GM19452 (cell line): ENCODE data around the gene WASF1.

Source experiments
- ATAC-seq: cut with Tn5 transposase; IDR thresholded peaks from one replicate; pipeline ENCODE4 v1.9.1; 2021; ENCODE audit not compliant: unreplicated experiment

WASF1 gene

GRCh38 chr6:110179406-110180227 lies at the start of gene WASF1:
Gene WASF1 (minus strand): TSS chr6:110179670. CDS start chr6:110127601, 52,069 bp downstream.
- ATAC-seq, result peak; percentile 85

DNA sequence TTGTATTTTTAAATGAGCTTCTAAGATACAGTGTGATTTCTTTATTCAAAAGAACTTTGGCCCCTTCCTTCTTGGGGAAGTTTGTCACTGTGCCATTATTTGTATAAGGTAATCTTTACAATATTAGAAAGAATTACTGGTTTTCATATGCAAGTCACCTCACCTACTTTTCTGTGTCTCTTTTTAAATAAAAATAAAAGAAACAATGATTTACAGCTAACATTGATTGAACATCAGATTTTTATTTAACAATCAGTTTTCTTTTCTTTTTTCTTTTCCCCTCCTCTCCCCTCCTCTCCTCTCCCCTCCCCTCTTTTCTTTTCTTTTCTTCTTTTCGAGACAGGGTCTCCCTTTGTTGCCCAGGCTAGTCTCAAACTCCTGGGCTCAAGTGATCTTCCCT lies 46.8 kb upstream of the WASF1 start:
- ATAC-seq, result no peak

GRCh38 chr6:110221738-110222137 lies 42.3 kb upstream of the WASF1 start:
- ATAC-seq, result no peak

DNA sequence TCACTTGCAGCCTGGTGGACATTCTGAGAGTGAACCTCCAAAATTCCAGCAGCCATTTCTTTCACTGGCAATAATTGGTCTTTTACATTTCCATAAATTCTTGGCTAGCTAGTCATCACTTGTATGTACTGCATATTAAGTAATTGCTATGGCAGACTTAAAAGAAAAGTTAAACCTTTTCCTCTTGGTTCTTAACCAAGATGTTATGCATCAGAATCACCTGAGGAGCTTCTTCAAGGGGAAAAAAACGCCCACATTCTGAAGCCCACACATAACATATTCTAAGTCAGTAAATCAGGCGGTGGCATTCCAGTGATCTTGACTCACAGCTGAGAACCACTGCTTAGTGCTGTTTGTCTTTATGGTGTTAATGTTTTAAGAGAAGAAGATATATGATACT lies 37.8 kb upstream of the WASF1 start:
- no peak for ATAC-seq

GRCh38 chr6:110216140-110216539 lies 36.7 kb upstream of the WASF1 start:
- ATAC-seq, result no peak

DNA sequence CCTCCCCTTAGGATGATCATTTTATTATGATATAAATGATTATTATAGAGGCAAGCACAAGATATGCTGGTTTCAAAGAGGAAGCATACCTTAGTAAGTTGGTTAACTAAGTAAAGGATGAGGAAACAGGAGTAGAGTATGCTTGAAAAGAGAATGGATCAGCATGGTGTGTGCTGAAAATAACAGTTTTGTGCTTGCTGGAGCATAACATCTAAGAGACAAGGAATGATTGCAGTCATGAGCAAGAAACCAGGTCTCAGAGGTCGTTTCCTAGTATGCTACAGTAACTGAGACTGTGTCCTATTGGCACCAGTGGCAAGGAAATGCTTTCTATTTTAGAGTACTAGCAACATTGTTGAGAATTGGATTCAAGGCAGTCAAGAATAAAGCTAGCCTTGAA lies 34.9 kb upstream of the WASF1 start:
- no peak for ATAC-seq

DNA sequence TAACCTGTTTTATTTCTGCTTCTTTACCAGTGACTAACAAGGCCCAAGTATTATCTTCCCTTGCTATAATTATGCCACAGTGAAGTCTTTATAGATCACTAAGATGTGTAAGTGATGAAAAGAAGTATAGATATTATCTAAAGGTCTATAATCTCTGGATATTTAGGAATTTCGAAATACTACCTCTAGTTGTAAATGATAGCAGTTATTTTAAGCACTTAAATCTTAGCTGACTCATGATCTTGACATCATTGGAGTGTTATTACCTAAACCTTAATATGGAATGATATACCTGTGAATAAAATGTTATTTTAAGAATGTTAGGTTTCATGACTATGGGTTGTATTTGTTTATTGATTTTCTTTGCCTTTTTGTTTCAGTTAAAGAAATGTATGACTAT lies 32.3 kb upstream of the WASF1 start:
- ATAC-seq, result no peak

- ATAC-seq, result no peak
Measured at GRCh38 chr6:110207652-110208051, 28.2 kb upstream of the WASF1 start.

DNA sequence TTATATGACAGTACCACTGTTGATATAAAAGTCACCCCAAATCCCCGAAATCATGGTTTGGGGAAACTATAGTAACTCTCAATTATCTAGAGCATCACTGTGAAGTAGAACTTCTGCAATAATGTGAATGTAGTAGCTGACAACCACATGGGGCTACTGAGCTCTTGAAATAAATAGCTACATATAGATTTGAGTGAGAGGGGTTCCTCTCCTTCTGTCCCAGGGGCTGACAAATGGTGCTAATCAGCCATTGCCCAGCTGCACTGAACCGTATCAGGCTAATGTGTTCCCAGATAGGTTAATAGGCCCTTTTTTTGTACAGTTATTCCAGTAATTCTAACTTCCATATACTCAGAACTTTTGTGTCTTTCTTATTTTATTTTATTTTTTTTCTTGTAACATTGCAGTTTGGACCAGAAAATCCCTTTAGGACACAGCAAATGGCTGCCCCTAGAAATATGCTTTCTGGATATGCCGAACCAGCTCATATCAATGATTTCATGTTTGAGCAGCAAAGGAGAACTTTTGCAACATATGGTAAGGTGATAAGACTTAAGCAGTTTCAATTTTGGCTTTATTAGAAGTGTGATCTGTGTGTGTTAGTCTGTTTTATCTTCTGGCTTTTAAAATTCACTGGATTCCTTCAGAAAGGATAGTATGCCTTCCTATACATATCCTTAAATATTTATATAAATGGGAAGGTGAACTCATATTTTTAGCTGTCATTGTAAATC lies 21.8 kb upstream of the WASF1 start:
- ATAC-seq, result no peak

GRCh38 chr6:110198561-110198960 lies 19.1 kb upstream of the WASF1 start:
- no peak for ATAC-seq

- ATAC-seq, result no peak
Measured at GRCh38 chr6:110196874-110197273, 17.4 kb upstream of the WASF1 start.

DNA sequence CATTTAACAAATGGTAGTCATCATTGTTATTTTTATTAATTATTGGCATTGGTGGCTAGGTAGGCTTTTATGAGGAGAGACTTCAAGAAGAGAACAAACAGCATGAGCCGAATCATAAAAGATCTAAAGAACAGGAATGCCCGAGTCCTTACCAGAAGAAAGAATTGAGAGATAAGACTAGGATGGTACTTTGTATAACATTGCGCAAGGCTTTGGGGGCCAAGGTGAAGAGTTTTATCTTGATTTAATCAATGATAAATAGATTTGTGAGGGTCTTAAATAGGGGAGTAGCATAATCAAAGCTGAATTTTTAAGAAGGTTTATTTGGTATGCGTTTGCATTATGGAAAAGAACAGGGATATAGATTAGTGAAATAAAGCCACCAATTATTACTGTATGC lies 16.2 kb upstream of the WASF1 start:
- ATAC-seq, result no peak

- no peak for ATAC-seq
Measured at GRCh38 chr6:110191477-110191876, 12.0 kb upstream of the WASF1 start.

GRCh38 chr6:110190726-110191125 lies 11.3 kb upstream of the WASF1 start:
- no peak for ATAC-seq

- ATAC-seq, result no peak
Measured at GRCh38 chr6:110188791-110189190, 9.3 kb upstream of the WASF1 start.

GRCh38 chr6:110185879-110186278 lies 6.4 kb upstream of the WASF1 start:
- peak; percentile 60 for ATAC-seq

DNA sequence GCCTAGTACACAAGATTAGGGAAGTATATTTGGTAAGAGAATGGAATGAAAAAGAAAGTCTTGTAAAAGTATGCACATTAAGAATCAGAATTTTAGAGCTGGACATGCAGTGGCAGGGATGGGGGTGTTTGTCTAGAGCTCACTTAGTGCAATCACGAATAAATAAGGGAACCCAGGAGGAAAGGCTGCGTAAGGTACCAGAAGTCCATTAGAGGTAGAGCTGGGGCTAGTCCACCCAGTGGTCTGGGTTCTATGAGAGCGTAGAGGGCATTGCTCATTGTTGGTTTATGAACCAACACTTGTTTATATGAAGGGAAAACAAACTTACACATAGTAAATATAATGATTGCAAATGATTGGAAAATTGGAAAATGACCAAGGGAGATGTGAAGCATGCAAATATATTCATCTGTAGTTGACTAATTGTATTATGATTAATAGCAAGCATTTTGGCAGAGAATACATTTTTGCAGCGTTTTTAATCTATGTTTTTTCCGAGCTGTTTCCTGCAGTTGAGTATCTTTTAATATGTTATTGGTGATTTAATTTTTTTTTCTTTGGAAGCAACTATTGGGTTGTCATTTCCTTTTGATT lies 3.9 kb upstream of the WASF1 start:
- no peak for ATAC-seq

- ATAC-seq, result no peak
Measured at GRCh38 chr6:110181131-110182030, 1.9 kb upstream of the WASF1 start.

- ATAC-seq, result peak; percentile 50
Measured at GRCh38 chr6:110180228-110181008, 948 bp upstream of the WASF1 start, which contains the start of gene CDC40. Gene CDC40 (plus strand): TSS chr6:110180427. CDS start chr6:110180445, 18 bp downstream.
